ENCODE data around the gene FST.

DNA sequence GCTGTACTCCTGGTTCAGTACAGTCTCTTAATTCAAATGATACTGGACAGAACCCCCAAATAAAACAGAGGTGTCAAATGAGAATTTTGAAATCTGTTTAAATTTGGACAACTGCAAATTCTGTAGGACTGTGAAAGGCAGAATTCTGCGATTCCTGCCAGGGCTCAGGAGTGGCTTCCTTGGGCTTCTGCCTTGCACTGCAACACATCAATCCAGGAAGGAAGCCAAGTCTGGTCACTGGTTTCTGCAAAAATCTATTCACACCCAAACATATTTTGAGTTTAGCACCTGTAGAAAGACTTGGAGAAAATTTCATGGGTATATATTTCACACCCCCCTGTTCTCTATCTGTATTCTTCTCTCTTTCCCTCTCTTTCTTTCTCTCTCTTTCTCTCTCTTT is 37.5 kb upstream of the FST start:
- TF ChIP-seq POLR2A (IDR thresholded peaks at IDR 0.05) (no peak), POLR2AphosphoS5 (IDR thresholded peaks at IDR 0.05) (no peak)
- TF ChIP-seq, protein P1, sequence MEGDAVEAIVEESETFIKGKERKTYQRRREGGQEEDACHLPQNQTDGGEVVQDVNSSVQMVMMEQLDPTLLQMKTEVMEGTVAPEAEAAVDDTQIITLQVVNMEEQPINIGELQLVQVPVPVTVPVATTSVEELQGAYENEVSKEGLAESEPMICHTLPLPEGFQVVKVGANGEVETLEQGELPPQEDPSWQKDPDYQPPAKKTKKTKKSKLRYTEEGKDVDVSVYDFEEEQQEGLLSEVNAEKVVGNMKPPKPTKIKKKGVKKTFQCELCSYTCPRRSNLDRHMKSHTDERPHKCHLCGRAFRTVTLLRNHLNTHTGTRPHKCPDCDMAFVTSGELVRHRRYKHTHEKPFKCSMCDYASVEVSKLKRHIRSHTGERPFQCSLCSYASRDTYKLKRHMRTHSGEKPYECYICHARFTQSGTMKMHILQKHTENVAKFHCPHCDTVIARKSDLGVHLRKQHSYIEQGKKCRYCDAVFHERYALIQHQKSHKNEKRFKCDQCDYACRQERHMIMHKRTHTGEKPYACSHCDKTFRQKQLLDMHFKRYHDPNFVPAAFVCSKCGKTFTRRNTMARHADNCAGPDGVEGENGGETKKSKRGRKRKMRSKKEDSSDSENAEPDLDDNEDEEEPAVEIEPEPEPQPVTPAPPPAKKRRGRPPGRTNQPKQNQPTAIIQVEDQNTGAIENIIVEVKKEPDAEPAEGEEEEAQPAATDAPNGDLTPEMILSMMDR (IDR thresholded peaks at IDR 0.05): no peak

All from prostate gland (tissue), 2 donors.